Iris pigment epithelial cell (primary cell): ENCODE results near the gene GPI.

Source experiments
- DNase-seq: peaks from one replicate; pipeline ENCODE4 v3.0.0-alpha.2; 2011; ENCODE audit warnings: low read depth

GPI gene

DNA sequence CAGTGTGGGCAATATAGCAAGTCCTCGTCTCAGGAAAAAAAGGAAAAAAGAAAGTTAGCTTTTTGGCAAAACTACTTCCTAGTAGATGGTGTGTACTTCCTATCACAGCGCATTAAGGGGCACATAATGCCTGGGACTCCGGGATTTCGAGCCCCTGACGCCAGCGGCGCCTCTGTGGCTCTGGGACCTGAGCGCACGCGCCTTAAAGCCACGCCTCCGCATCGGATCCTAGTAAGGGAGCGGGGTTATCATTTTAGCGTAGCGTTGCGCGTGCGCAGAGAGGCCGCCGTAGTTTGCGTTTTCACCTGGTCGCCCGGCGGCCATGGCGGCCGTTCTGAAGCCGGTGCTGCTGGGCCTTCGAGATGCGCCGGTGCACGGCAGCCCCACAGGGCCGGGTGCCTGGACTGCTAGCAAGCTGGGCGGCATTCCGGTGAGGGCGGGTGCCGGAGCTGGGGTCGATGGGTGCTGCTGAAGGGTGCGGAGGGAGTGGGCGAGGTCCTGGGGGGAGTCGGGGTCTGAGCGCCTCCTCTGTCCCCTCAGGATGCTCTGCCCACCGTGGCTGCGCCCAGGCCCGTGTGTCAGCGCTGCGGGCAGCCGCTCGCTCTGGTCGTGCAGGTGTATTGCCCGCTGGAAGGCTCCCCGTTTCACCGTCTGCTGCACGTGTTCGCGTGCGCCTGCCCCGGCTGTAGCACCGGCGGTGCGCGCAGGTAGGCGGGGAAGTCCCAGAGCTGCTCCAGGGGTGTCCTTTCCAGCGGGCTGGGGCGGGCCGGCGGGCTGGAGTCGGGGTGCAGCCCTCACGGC is 39.3 kb downstream of the GPI start, which contains the start of gene PDCD2L:
Gene PDCD2L, plus strand, starts transcription at position 291 of the 801 bp plus-strand sequence. Its CDS starts 32 bp downstream, at position 323.
- DNase-seq = peak; percentile 84

DNA sequence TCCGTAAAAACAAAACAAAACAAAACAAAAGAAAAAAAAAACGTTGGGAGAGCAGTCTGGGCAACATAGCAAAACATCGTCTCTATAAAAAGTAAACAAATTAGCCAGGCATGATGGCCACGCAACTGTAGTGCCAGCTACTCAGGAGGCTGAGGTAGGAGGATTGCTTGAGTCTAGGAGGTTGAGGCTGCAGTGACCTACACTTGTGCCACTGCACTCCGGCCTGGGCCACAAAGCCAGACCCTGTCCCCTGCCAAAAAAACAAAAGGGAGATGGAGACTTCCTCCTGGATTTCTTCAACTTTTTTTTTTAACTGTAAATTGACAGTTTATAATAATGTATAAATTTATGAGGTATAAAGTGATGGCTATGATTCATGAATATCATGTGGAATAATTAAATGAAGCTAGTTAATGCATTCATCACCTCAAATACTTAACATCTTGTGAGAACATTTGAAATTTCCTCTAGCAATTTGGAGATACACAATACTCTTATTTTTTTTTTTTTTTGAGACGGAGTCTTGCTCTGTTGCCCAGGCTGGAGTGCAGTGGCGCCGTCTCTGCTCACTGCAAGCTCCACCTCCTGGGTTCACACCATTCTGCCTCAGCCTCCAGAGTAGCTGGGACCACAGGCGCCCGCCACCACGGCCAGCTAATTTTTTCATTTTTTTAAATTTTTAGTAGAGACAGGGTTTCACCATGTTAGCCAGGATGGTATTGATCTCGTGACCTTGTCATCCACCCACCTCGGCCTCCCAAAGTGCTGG is 41.1 kb downstream of the GPI start:
- DNase-seq = no peak

DNA sequence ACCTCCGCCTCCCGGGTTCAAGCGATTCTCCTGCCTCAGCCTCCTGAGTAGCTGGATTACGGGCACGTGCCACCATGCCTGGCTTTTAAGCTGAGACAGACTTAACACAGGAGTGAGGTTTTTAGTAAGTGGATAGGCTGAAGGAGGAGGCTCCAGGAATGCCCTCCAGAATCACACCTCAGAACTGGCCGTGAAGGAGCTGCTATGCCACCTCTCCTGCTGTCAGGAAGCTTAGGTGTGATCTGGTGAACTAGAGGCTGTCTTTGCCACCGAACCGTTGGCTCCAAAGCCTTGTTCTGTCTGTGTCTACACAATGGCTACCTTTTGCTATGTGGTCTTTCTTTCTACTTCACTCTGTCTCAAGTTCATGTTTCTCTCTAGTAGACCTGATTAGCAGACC is 43.4 kb downstream of the GPI start:
- DNase-seq = no peak

DNA sequence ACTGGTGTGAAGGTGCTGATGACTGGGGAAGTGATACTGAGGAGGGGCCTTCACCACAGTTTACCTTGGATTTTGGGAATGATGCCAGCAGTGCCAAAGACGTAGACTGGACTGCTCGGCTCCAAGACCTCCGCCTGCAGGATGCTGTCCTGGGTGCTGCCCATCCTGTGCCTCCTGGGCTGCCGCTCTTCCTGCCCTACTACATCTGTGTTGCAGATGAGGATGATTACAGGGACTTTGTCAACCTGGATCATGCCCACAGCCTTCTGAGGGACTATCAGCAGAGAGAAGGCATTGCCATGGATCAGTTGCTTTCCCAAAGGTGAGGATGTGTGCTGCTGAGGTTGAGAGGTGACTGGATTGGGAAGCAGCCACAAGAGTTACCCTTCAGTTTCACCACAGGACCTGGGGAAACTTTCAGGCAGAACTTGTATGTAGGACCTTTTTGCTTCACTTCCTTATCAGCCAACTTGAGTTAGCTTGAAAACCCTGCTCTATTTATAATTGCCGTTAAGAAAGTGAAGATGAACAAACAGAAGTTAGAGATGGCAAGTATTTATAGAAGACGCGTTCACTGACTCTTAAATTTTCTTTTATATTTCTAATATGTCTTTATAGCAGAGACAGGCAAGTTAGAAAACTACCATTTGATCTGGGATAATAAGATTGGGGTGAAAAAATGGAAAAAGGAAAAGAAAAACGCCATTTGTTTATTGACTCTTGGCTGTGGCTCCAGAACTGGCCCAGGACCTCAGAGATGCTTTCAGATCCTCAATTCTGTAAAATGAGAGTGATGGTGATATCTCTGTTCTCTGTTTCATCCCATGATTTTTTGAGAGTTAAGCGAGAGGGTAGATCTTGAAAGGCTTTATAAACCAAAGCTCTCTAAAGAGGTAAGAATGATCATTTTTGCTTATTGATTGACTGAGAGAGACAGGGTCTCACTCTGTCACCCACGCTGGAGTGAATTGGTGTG is 44.5 kb downstream of the GPI start:
- no peak for DNase-seq

GRCh38 chr19:34411216-34411615 is 46.2 kb downstream of the GPI start:
- DNase-seq = no peak

DNA sequence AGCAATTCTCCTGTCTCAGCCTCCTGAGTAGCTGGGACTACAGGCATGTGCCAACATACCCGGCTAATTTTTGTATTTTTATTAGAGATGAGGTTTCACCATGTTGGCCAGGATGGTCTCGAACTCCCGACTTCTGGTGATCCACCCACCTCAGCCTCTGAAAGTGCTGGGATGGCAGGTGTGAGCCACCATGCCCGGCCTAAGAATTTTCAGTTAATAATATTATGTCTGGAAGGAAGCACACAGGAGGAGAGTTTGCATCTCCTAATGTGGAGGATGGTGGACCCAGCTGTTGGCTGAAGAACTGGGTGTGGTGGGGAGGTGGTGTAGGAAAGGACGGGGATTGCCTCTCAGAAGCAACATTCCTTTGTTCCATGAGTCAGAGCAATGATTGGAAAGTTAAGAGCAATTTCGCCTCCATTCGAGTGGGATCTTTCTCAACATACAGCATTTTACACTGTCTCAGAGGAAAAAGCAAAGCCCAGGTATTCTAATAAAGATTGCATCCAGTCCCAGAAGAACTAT is 51.1 kb downstream of the GPI start:
- DNase-seq = peak; percentile 48

- DNase-seq = no peak
Observed at GRCh38 chr19:34418300-34418699, 53.3 kb downstream of the GPI start.

DNA sequence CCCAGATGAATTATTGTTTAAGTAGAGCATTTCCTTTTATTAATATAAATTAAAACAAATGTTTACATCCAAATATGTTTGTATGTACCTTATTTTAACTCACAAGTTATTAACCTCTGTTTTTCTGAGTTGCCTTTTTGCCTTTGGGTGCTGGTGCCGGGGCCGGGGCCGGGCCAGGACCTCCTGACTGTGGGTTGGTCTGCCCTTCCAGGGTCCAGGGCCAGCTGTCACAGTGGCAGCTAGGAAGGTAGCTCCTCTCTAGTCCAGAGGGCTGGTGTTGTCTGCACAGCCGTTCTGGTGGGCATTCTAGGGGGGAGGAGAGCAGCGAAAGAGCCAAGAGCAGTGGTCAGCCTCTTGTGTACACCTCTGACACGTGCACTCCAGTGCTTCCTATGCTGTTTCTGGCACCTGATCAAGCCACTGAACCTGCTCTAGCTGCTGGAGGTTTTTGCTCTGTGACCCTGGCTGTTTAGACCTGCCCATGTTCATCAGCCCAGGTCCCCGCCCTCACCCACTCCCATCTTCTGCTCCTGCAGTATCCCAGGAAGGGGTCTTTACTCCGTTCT is 61.2 kb downstream of the GPI start:
- DNase-seq = no peak

DNA sequence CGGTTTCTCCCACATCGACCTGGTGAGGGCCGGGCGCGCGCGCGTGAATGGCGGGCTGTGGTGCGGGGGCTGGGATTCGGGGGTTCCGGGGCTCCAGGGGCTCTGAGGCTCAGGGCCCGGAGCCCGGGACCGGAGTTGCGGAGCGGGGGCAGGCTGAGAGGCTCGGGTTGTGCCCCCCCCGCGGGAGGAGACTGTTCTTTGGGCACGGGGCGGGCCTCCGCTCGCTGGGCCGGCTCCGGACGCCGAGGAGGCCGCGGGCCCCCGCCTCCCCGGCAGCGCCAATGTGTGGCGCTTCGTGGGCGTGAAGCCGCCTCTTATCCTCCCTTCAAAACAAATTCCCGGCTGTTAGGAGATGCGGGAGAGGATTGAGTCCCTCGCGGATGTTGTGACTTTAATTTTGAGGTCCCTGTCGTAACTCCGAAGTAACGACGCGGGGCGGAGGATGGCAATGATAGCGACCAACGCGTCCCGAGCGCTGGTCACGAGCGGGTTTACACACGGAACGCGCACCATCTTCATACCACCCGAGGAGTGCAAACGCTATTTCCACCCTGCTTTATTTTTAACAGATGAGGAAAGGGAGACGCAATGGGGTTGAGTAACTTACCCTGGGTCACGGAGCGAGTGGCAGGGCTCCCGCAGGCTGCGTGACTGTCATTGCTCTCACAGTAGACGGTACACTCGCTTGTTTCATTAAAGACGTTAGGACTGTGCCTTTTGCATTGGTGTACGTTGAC is 63.7 kb downstream of the GPI start:
- peak; percentile 31 for DNase-seq

GRCh38 chr19:34429553-34429952 is 64.6 kb downstream of the GPI start:
- no peak for DNase-seq

DNA sequence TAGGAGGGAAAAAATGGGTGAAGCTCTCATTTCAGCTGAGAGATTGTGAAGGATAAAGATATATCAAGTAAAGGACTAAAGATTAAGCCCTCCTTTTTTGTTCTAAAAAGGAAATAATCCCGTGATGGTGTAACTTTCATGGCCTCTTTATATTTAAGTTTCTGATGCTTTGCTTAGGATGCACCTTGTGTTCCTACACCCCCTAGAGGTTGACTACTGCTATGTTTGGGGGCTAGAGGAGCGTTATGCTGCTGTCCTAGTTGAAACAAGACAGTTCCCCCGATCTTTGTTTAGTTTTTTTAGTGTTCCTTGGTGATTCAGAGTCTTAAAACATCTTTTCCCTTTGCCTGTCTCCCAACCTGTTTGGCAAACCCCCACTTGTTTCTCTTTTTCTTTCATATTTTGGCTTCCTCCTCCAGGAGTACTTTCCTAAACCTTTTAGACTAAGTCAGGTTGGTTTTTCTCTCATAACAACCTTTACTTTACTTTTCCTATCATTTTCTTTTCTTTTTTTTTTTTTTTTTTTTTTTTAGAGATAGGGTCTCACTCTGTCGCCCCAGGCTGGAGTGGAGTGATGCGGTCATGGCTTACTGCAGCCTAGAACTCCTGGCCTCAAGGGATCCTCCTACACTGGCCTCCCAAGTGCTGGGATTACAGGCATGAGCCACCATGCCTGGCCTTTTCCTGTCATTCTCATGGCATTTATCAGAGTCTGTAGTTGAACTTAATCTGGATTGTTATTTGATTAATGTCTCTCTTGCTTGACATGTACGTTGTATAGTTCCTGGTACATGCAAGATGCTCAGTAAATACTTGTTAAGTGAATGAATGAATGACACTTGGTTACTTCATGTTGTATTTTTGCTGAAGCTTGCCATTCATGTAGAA is 66.0 kb downstream of the GPI start:
- DNase-seq = peak; percentile 62

GRCh38 chr19:34431681-34432402 is 66.8 kb downstream of the GPI start:
- DNase-seq = peak; percentile 39

- no peak for DNase-seq
Observed at GRCh38 chr19:34432797-34433196, 67.8 kb downstream of the GPI start.

DNA sequence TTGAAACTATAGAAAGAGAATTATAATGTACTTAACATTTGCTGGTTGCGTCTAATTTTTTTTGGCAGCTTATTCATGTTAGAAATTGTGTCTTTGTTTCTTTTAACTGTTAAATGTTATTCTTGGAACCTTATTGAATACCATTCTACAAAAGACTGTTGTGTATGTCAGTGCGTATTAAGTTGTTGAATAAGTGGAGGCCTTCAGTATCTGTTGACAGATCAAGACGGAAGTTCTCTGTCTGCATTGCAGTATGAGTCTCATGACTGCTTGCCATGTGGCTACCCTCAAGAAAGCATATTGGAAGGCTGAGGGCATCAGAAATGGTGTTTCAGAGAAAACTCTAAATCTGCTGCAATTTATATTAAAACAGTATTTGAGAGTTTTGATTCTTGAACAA is 71.7 kb downstream of the GPI start:
- DNase-seq = peak; percentile 50

DNA sequence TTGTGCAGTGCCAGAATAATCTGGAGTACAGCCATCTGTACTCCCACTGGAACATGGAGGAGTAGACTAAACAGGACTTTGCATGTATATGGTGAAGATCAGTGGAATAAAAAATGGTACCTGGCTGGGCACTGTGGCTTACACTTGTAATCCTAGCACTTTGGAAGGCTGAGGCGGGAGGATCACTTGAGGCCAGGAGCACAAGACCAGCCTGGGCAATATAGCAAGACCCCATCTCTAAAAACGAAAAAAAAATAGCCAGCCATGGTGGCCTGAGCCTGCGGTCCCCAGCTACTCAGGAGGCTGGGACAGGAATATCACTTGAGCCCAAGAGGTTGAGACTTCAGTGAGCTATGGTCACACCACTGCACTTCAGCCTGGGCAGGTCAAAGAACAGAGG is 83.2 kb downstream of the GPI start:
- DNase-seq = no peak
